ENCODE results near the gene ABHD16A.

- TF ChIP-seq CTCF (conservative IDR thresholded peaks at IDR 0.05) (no peak), ZFX (IDR thresholded peaks at IDR 0.05) (no peak)
Observed at GRCh38 chr6:31744422-31744821, 41.3 kb upstream of the ABHD16A start.
